ENCODE data around the gene RAD51B. TPM values are rescaled to one million over a fixed set of nuclear protein-coding genes. Genes with fewer than 3 reads are reported as not detected.

Gene RAD51B
- total and polyA plus RNA-seq, 2 of the 13 experiments (the other 11 are each of a cell fraction or from before 2014, with no cell fraction given), result 7.0 to 9.5 TPM

DNA sequence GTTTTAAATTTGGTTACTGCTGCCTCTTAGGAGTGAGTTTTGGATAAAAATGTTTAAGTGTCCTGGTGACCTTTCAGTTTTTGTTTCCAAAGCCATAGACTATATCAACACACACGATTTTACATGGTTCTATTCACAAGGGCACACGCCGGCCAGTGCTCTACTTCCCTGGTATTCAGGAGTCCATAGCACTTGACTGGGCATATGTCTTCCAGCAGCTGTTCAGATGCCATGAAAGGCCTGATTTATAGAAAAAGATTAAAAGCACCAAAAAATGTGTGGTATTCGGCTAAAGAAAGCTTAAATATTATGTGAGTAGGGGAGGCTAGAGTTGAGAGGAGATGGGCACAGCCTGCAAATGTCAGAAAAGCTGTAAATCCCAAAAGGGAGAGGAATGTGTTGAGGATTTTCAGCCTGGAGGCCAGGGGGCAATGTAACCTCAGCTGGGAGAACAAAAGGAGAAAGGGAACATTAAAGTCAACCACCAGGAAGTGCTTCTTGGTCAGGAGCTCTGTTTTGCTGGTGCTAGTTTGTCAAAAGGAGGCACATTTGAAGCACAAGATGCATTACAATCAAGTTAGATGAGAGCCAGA, 478.4 kb downstream of the RAD51B start:
- no TSS peak for BruUV-seq (replicated peaks)
- Histone ChIP-seq H3K27ac (ENCODE audit: extremely low read length, insufficient read depth, low read length) (no peak overlapping the region), H4K20me1 (ENCODE audit: insufficient read depth, low read length) (no peaks in the 10 kb centered on the region), H3K9ac (ENCODE audit: insufficient read depth, low read depth, low read length) (no peak overlapping the region), H2AFZ (ENCODE audit: low read length) (no peak overlapping the region), H3K4me2 (ENCODE audit: low read depth, low read length) (no peak overlapping the region), H3K36me3 (replicated peaks in 1 of 2; ENCODE audit: control insufficient read depth in 1 of 2, insufficient read depth in 2 of 2, low read length in 2 of 2) (no peaks in the 10 kb centered on the region), H3K9me3 (ENCODE audit: low read length) (no peaks in the 10 kb centered on the region), H3K4me3 (replicated peaks in 1 of 3; ENCODE audit: insufficient read depth in 1 of 3, low read depth in 2 of 3, low read length in 3 of 3) (no peak overlapping the region), H3K27me3 (ENCODE audit: control insufficient read depth in 1 of 2, insufficient read depth in 2 of 2, low read length in 2 of 2) (no peaks in the 10 kb centered on the region), H3K79me2 (ENCODE audit: insufficient read depth, low read length) (no peaks in the 10 kb centered on the region), H3K4me1 (ENCODE audit: insufficient read depth, low read length) (peaks cover 58% of the 10 kb centered on the region)
- DNase-seq (ENCODE audit: low spot score) (peak; percentile 49), ATAC-seq (no peak), FAIRE-seq (no peak)
- in situ Hi-C loops (cut with HindIII; ENCODE audit: extremely low pct_ligation_motif_present, low pct_unique_long_range_greater_than_20kb) (no loop called here), intact Hi-C loops (cut with micrococcal nuclease; ENCODE audit: unreplicated experiment) (loop anchor here (5.0 to 10.0 kb wide), 2 partner anchors 51 to 167 kb away; no protein-coding TSS in a partner anchor)
- WGBS (ENCODE audit: low lambda C conversion rate), result 86% methylated on average over 4 of the region's 4 CpGs
- POLR2A ChIA-PET, result no interaction called here
- CTCF ChIA-PET (ENCODE audit: low intra/inter-chr PET ratio, low total read pairs), result no interaction called here
- TF ChIP-seq HNRNPUL1 (IDR thresholded peaks at IDR 0.05; ENCODE audit: low read depth, low read length), result no peak
- peak; percentile 62 for TF ChIP-seq TEAD3 (CRISPR knock-in tag; optimal IDR thresholded peaks at IDR 0.05; ENCODE audit: borderline replicate concordance)
- TF ChIP-seq HDAC6 (IDR thresholded peaks at IDR 0.05; ENCODE audit: low read depth, low read length), result no peak
- TF ChIP-seq PCBP1 (IDR thresholded peaks at IDR 0.05; ENCODE audit: borderline replicate concordance, low read depth, low read length), result no peak
- no peak for TF ChIP-seq ZNF83 (CRISPR knock-in tag; IDR thresholded peaks at IDR 0.05; ENCODE audit: borderline replicate concordance)
- no peak for TF ChIP-seq SPEN (CRISPR knock-in tag; IDR thresholded peaks at IDR 0.05; ENCODE audit: low read depth)
- peak; percentile 57 for TF ChIP-seq SMC3 (IDR thresholded peaks at IDR 0.05; ENCODE audit: low read length)
- peak; percentile 81 for TF ChIP-seq STAG1 (CRISPR knock-in tag; IDR thresholded peaks at IDR 0.05)
- no peak for TF ChIP-seq TCF7 (IDR thresholded peaks at IDR 0.05; ENCODE audit: low read depth)
- no peak for TF ChIP-seq RBM22 (optimal IDR thresholded peaks at IDR 0.05; ENCODE audit: low read length)
- TF ChIP-seq, protein P1, sequence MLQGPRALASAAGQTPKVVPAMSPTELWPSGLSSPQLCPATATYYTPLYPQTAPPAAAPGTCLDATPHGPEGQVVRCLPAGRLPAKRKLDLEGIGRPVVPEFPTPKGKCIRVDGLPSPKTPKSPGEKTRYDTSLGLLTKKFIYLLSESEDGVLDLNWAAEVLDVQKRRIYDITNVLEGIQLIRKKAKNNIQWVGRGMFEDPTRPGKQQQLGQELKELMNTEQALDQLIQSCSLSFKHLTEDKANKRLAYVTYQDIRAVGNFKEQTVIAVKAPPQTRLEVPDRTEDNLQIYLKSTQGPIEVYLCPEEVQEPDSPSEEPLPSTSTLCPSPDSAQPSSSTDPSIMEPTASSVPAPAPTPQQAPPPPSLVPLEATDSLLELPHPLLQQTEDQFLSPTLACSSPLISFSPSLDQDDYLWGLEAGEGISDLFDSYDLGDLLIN (CRISPR knock-in tag; IDR thresholded peaks at IDR 0.05; ENCODE audit: borderline replicate concordance), result no peak
- peak; percentile 41 for TF ChIP-seq RAD21 (CRISPR knock-in tag; IDR thresholded peaks at IDR 0.05)
- TF ChIP-seq REPIN1 (CRISPR knock-in tag; IDR thresholded peaks at IDR 0.05; ENCODE audit: borderline replicate concordance, low read depth), result peak; percentile 71; the same call in 1 of the 2 replicates
- TF ChIP-seq, protein P2, sequence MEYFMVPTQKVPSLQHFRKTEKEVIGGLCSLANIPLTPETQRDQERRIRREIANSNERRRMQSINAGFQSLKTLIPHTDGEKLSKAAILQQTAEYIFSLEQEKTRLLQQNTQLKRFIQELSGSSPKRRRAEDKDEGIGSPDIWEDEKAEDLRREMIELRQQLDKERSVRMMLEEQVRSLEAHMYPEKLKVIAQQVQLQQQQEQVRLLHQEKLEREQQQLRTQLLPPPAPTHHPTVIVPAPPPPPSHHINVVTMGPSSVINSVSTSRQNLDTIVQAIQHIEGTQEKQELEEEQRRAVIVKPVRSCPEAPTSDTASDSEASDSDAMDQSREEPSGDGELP (IDR thresholded peaks at IDR 0.05; ENCODE audit: borderline replicate concordance, low read depth), result peak; percentile 31; the same call in 1 of the 2 replicates
- 0 out of 2 replicates have a peak, but pooled peaks have one; percentile 39 for TF ChIP-seq ZMYM4 (CRISPR knock-in tag; IDR thresholded peaks at IDR 0.05)
- TF ChIP-seq GATAD2A (CRISPR knock-in tag; IDR thresholded peaks at IDR 0.05), result 0 out of 2 replicates have a peak, but pooled peaks have one; percentile 12
- TF ChIP-seq, protein P3, sequence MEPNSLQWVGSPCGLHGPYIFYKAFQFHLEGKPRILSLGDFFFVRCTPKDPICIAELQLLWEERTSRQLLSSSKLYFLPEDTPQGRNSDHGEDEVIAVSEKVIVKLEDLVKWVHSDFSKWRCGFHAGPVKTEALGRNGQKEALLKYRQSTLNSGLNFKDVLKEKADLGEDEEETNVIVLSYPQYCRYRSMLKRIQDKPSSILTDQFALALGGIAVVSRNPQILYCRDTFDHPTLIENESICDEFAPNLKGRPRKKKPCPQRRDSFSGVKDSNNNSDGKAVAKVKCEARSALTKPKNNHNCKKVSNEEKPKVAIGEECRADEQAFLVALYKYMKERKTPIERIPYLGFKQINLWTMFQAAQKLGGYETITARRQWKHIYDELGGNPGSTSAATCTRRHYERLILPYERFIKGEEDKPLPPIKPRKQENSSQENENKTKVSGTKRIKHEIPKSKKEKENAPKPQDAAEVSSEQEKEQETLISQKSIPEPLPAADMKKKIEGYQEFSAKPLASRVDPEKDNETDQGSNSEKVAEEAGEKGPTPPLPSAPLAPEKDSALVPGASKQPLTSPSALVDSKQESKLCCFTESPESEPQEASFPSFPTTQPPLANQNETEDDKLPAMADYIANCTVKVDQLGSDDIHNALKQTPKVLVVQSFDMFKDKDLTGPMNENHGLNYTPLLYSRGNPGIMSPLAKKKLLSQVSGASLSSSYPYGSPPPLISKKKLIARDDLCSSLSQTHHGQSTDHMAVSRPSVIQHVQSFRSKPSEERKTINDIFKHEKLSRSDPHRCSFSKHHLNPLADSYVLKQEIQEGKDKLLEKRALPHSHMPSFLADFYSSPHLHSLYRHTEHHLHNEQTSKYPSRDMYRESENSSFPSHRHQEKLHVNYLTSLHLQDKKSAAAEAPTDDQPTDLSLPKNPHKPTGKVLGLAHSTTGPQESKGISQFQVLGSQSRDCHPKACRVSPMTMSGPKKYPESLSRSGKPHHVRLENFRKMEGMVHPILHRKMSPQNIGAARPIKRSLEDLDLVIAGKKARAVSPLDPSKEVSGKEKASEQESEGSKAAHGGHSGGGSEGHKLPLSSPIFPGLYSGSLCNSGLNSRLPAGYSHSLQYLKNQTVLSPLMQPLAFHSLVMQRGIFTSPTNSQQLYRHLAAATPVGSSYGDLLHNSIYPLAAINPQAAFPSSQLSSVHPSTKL (CRISPR knock-in tag; IDR thresholded peaks at IDR 0.05), result no peak
- TF ChIP-seq ELF1 (CRISPR knock-in tag; IDR thresholded peaks at IDR 0.05), result peak; percentile 41; the same call in 1 of the 2 replicates

Measured in HepG2 (cell line).